Upper lobe of left lung (tissue), 4 donors: ENCODE data around the gene NMT2.

ENCODE experiments used
- CTCF ChIP-seq, 6 experiments: fragments of 450-650 bp in 4 of 6; fragments of 200-600 bp in 2 of 6; sonication (generic) in 2 of 6; IDR thresholded peaks; one replicate each; pipeline ENCODE4 v1.5.1; 2016 to 2019; ENCODE audit warnings: antibody characterized with exemption in 6 of 6
- POLR2A ChIP-seq, 4 donors: fragments of 450-650 bp; IDR thresholded peaks; one replicate each; pipeline ENCODE4 v1.5.1; 2016 to 2017; ENCODE audit warnings: antibody characterized with exemption in 4 of 4, mild to moderate bottlenecking in 2 of 4
- POLR2AphosphoS5 ChIP-seq, 2 donors: sonication (generic); formaldehyde crosslinking; IDR thresholded peaks; one replicate each; pipeline ENCODE4 v1.5.1; 2017; ENCODE audit warnings: antibody characterized with exemption in 2 of 2

GRCh38 chr10:15213461-15213861 is 45.0 kb upstream of the NMT2 start:
- no peak for TF ChIP-seq CTCF (IDR thresholded peaks at IDR 0.05)
- no peak for TF ChIP-seq POLR2AphosphoS5 (IDR thresholded peaks at IDR 0.05)
- TF ChIP-seq POLR2A (IDR thresholded peaks at IDR 0.05): no peak
